Trophoblast cell (in vitro differentiated cells and primary cell): ENCODE results near the gene EXOC3L2.
A peak's percentile ranks its signal among the peaks of the same experiment; 100 is the strongest.

Experiments
- DNase-seq, 2 donors: peaks; one replicate each; pipeline ENCODE4 v3.0.0-alpha.2; 2016
- H2AFZ ChIP-seq: 2 replicates; pipeline ENCODE4 v1.6.1; 2013; ENCODE audit warnings: low read length, moderate library complexity, mild to moderate bottlenecking; ENCODE audit not compliant: insufficient read depth, poor library complexity
- H2AK5ac ChIP-seq: 2 replicates; pipeline ENCODE4 v1.6.1; 2013; ENCODE audit warnings: mild to moderate bottlenecking, low read length
- H2BK120ac ChIP-seq: 2 replicates; pipeline ENCODE4 v1.6.1; 2013; ENCODE audit warnings: low read length, mild to moderate bottlenecking, moderate library complexity; ENCODE audit not compliant: insufficient read depth, poor library complexity
- H2BK12ac ChIP-seq: 2 replicates; pipeline ENCODE4 v1.6.1; 2013; ENCODE audit warnings: mild to moderate bottlenecking, low read length, moderate library complexity
- H2BK5ac ChIP-seq: 2 replicates; pipeline ENCODE4 v1.6.1; 2013; ENCODE audit warnings: low read length, low read depth, moderate library complexity, mild to moderate bottlenecking; ENCODE audit not compliant: poor library complexity
- H3K14ac ChIP-seq: 2 replicates; pipeline ENCODE4 v1.6.1; 2013; ENCODE audit warnings: mild to moderate bottlenecking, low read length
- H3K18ac ChIP-seq: 2 replicates; pipeline ENCODE4 v1.6.1; 2013; ENCODE audit warnings: mild to moderate bottlenecking, low read length
- H3K23ac ChIP-seq: 2 replicates; pipeline ENCODE4 v1.6.1; 2013; ENCODE audit warnings: low read length
- H3K27ac ChIP-seq: 2 replicates; pipeline ENCODE4 v1.5.1; 2013; ENCODE audit warnings: low read depth, mild to moderate bottlenecking, inconsistent platforms, low read length, moderate library complexity
- H3K27me3 ChIP-seq: 2 replicates; pipeline ENCODE4 v1.6.1; 2013; ENCODE audit warnings: inconsistent platforms, mild to moderate bottlenecking, low read length, moderate library complexity; ENCODE audit not compliant: insufficient read depth
- H3K36me3 ChIP-seq, 2 experiments: 1 replicate in 1 of 2; 2 replicates in 1 of 2; pipeline ENCODE4 v1.6.1; 2013; ENCODE audit warnings: low read length in 2 of 2, mild to moderate bottlenecking in 2 of 2, moderate library complexity in 1 of 2; ENCODE audit not compliant: insufficient read depth in 2 of 2, control insufficient read depth in 1 of 2
- H3K4ac ChIP-seq: 2 replicates; pipeline ENCODE4 v1.6.1; 2013; ENCODE audit warnings: low read depth, mild to moderate bottlenecking, low read length, moderate library complexity
- H3K4me1 ChIP-seq, 2 experiments: 1 replicate in 1 of 2; 2 replicates in 1 of 2; pipeline ENCODE4 v1.6.1; 2013; ENCODE audit warnings: low read length in 2 of 2, mild to moderate bottlenecking in 2 of 2, moderate library complexity in 1 of 2; ENCODE audit not compliant: insufficient read depth in 2 of 2, control insufficient read depth in 1 of 2
- H3K4me2 ChIP-seq: 2 replicates; pipeline ENCODE4 v1.6.1; 2013; ENCODE audit warnings: inconsistent platforms, mild to moderate bottlenecking, low read length, moderate library complexity
- H3K4me3 ChIP-seq: 2 replicates; pipeline ENCODE4 v1.5.1; 2013; ENCODE audit warnings: mild to moderate bottlenecking, low read depth, low read length, inconsistent platforms
- H3K79me1 ChIP-seq: one replicate; pipeline ENCODE4 v1.6.1; 2013; ENCODE audit warnings: low read length
- H3K79me2 ChIP-seq: 2 replicates; pipeline ENCODE4 v1.6.1; 2013; ENCODE audit warnings: low read length, mild to moderate bottlenecking; ENCODE audit not compliant: control insufficient read depth, insufficient read depth, poor library complexity
- H3K9ac ChIP-seq: 2 replicates; pipeline ENCODE4 v1.6.1; 2013; ENCODE audit warnings: mild to moderate bottlenecking, low read length
- H3K9me3 ChIP-seq: 2 replicates; pipeline ENCODE4 v1.6.1; 2013; ENCODE audit warnings: low read depth, mild to moderate bottlenecking, control low read depth, inconsistent platforms, low read length; ENCODE audit not compliant: insufficient read depth
- H4K12ac ChIP-seq: 2 replicates; pipeline ENCODE4 v1.6.1; 2013; ENCODE audit warnings: low read depth, mild to moderate bottlenecking, low read length, moderate library complexity
- H4K8ac ChIP-seq: 2 replicates; pipeline ENCODE4 v1.6.1; 2013; ENCODE audit warnings: low read depth, mild to moderate bottlenecking, low read length, moderate library complexity
- H4K91ac ChIP-seq: one replicate; pipeline ENCODE4 v1.6.1; 2013; ENCODE audit warnings: low read depth, mild to moderate bottlenecking, low read length, moderate library complexity
- WGBS: extraction: QIAGEN DNeasy Blood & Tissue Kit; methylation state at CpG from one replicate; pipeline ENCODE4 v1.1.7; 2013; ENCODE audit warnings: missing lambda C conversion rate; ENCODE audit not compliant: insufficient read length, insufficient coverage; ENCODE audit errors: extremely low coverage; 5-methylcytosine and 5-hydroxymethylcytosine counted together

The EXOC3L2 gene

GRCh38 chr19:45200568-45200967, 44.6 kb downstream of the EXOC3L2 start:
- no peak overlapping the region for H2BK5ac ChIP-seq
- H3K4ac ChIP-seq = no peak overlapping the region
- no CpG with 5 or more reads among the region's 4 CpGs for WGBS
- H3K23ac ChIP-seq = no peak overlapping the region
- H2BK120ac ChIP-seq = no peak overlapping the region
- H3K4me2 ChIP-seq = no peak overlapping the region
- no peak overlapping the region for H3K14ac ChIP-seq
- peak in 1 of 2 donors; percentile 43 for DNase-seq
- no peak overlapping the region for H3K27ac ChIP-seq
- H2AFZ ChIP-seq = no peak overlapping the region
- no peaks in the 10 kb centered on the region for H3K36me3 ChIP-seq
- no peaks in the 10 kb centered on the region for H3K27me3 ChIP-seq
- H4K91ac ChIP-seq = no peak overlapping the region
- H2BK12ac ChIP-seq = no peak overlapping the region
- no peak overlapping the region for H2AK5ac ChIP-seq
- no peak overlapping the region for H4K8ac ChIP-seq
- no peaks in the 10 kb centered on the region for H3K79me2 ChIP-seq
- H3K18ac ChIP-seq = no peak overlapping the region
- H3K9ac ChIP-seq = no peak overlapping the region
- H4K12ac ChIP-seq = no peak overlapping the region
- H3K4me1 ChIP-seq = no peaks in the 10 kb centered on the region
- no peak overlapping the region for H3K4me3 ChIP-seq
- H3K79me1 ChIP-seq = no peaks in the 10 kb centered on the region
- no peaks in the 10 kb centered on the region for H3K9me3 ChIP-seq

GRCh38 chr19:45195764-45196163, 49.4 kb downstream of the EXOC3L2 start:
- Histone ChIP-seq H3K4me3 (no peak overlapping the region), H3K27ac (no peak overlapping the region), H3K18ac (no peak overlapping the region), H3K79me2 (no peaks in the 10 kb centered on the region), H3K4me1 (no peaks in the 10 kb centered on the region), H2BK120ac (no peak overlapping the region), H3K23ac (no peak overlapping the region), H3K4me2 (no peak overlapping the region), H3K79me1 (no peaks in the 10 kb centered on the region), H3K9ac (no peak overlapping the region), H4K91ac (no peak overlapping the region), H4K8ac (no peak overlapping the region), H3K36me3 (no peaks in the 10 kb centered on the region), H2BK12ac (no peak overlapping the region), H2AK5ac (no peak overlapping the region), H2AFZ (no peak overlapping the region), H3K27me3 (no peaks in the 10 kb centered on the region), H3K4ac (no peak overlapping the region), H2BK5ac (no peak overlapping the region), H3K9me3 (no peaks in the 10 kb centered on the region), H3K14ac (no peak overlapping the region), H4K12ac (no peak overlapping the region)
- WGBS = no CpG with 5 or more reads among the region's 6 CpGs
- DNase-seq = no peak

DNA sequence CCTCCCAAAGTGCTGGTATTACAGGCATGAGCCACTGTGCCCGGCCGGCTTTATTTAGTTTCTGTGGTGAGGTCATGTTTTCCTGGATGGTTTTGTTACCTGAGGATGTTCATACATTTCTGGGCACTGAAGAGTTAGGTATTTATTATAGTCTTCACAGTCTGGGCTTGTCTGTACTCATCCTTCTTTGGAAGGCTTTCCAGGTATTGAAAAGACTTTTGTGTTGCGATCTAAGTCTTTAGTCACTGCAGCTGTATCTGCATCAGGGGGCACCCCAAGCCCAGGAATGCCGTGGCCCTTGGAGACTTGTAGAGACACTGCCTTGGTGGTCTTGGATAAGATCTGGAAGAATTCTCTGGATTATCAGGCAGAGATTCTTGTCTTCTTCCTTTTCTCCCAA, 53.8 kb downstream of the EXOC3L2 start:
- Histone ChIP-seq H3K4me1 (no peaks in the 10 kb centered on the region), H3K36me3 (no peaks in the 10 kb centered on the region), H3K79me1 (no peaks in the 10 kb centered on the region), H4K91ac (no peak overlapping the region), H3K27me3 (no peaks in the 10 kb centered on the region), H3K23ac (no peak overlapping the region), H3K9me3 (no peaks in the 10 kb centered on the region), H3K79me2 (no peaks in the 10 kb centered on the region), H3K4me2 (no peak overlapping the region), H2BK120ac (no peak overlapping the region), H4K8ac (no peak overlapping the region), H2BK12ac (no peak overlapping the region), H3K18ac (no peak overlapping the region), H3K27ac (no peak overlapping the region), H3K14ac (no peak overlapping the region), H3K4me3 (no peak overlapping the region), H2AFZ (no peak overlapping the region), H3K9ac (no peak overlapping the region), H3K4ac (no peak overlapping the region), H4K12ac (no peak overlapping the region), H2AK5ac (no peak overlapping the region), H2BK5ac (no peak overlapping the region)
- no peak for DNase-seq
- no CpG with 5 or more reads among the region's 4 CpGs for WGBS

DNA sequence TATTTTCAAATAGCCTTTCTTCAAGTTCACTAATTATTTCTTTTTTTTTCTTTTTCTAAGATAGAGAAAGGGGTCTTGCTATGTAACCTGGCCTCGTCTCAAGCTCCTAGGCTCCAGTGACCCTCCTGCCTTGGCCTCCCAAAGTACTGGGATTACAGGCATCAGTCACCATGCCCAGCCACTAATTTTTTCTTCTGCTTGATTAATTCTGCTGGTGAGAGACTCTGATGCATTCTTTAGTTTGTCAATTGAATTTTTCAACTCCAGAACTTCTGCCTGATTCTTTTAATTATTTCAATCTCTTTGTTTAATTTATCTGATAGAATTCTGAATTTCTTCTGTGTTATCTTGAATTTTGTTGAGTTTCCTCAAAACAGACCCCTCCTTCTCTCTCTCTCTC, 55.2 kb downstream of the EXOC3L2 start:
- H3K18ac ChIP-seq = no peak overlapping the region
- no peak overlapping the region for H2BK12ac ChIP-seq
- H4K91ac ChIP-seq = no peak overlapping the region
- H4K8ac ChIP-seq = no peak overlapping the region
- no peak overlapping the region for H3K27ac ChIP-seq
- no peak overlapping the region for H2BK5ac ChIP-seq
- no peaks in the 10 kb centered on the region for H3K79me2 ChIP-seq
- H3K23ac ChIP-seq = no peak overlapping the region
- H3K36me3 ChIP-seq = no peaks in the 10 kb centered on the region
- H3K9ac ChIP-seq = no peak overlapping the region
- H3K4me2 ChIP-seq = no peak overlapping the region
- H4K12ac ChIP-seq = no peak overlapping the region
- no peak overlapping the region for H2BK120ac ChIP-seq
- H3K27me3 ChIP-seq = no peaks in the 10 kb centered on the region
- no peak overlapping the region for H2AK5ac ChIP-seq
- no peak overlapping the region for H3K4me3 ChIP-seq
- H3K9me3 ChIP-seq = peaks cover 2% of the 10 kb centered on the region
- DNase-seq = no peak
- H2AFZ ChIP-seq = no peak overlapping the region
- H3K14ac ChIP-seq = no peak overlapping the region
- H3K4ac ChIP-seq = no peak overlapping the region
- no CpG with 5 or more reads among the region's 1 CpG for WGBS
- H3K4me1 ChIP-seq = no peaks in the 10 kb centered on the region
- H3K79me1 ChIP-seq = no peaks in the 10 kb centered on the region
